Retinal pigment epithelial cell (primary cell): Measurements from ENCODE around the gene CLSTN2.
A peak's percentile ranks its signal among the peaks of the same experiment; 100 is the strongest.

ENCODE experiments used
- DNase-seq: peaks from one replicate; pipeline ENCODE4 v3.0.0-alpha.2; 2010; ENCODE audit warnings: low read depth
- H3K4me3 ChIP-seq: 2 replicates; pipeline ENCODE4 v1.5.1; 2011; ENCODE audit warnings: mild to moderate bottlenecking, low read length, control low read depth, moderate library complexity
- CTCF ChIP-seq: conservative IDR thresholded peaks from 2 replicates; pipeline ENCODE4 v1.5.1; 2011; ENCODE audit warnings: low read depth, low read length, control low read depth, inconsistent platforms

The CLSTN2 gene

GRCh38 chr3:140610544-140610943 is 675.6 kb downstream of the CLSTN2 start:
- no peak for DNase-seq
- TF ChIP-seq CTCF, result no peak
- no peak overlapping the region for H3K4me3 ChIP-seq

GRCh38 chr3:140614001-140614400 is 679.0 kb downstream of the CLSTN2 start:
- no peak overlapping the region for H3K4me3 ChIP-seq
- no peak for TF ChIP-seq CTCF
- DNase-seq, result no peak

GRCh38 chr3:140617135-140617534 is 682.1 kb downstream of the CLSTN2 start:
- no peak for TF ChIP-seq CTCF
- H3K4me3 ChIP-seq, result no peak overlapping the region
- no peak for DNase-seq

- no peak overlapping the region for H3K4me3 ChIP-seq
- peak; percentile 46 for DNase-seq
- TF ChIP-seq CTCF, result no peak
Observed at GRCh38 chr3:140626856-140627255, 691.9 kb downstream of the CLSTN2 start.
